Prostate gland (tissue), 2 donors: ENCODE results near the gene LDB2. TPM values are rescaled to one million over a fixed set of nuclear protein-coding genes. Genes with fewer than 3 reads are reported as not detected.

Experiments used
- DNase-seq: peaks from one replicate; pipeline ENCODE4 v3.0.0-alpha.2; 2019; ENCODE audit warnings: low spot score
- H3K27ac ChIP-seq, 2 donors: fragments of 200-600 bp; sonication (generic); 2 replicates each; pipeline ENCODE4 v1.5.1; 2017 to 2019
- H3K27me3 ChIP-seq: fragments of 200-600 bp; sonication (generic); replicated peaks from 2 replicates; pipeline ENCODE4 v1.5.1; 2019; ENCODE audit not compliant: insufficient read depth
- H3K36me3 ChIP-seq, 2 donors: fragments of 200-600 bp; sonication (generic); 1 replicate in 1 of 2; 2 replicates in 1 of 2; pipeline versions ENCODE4 v1.5.1 to v1.8.1; 2017 to 2019
- H3K4me1 ChIP-seq: fragments of 200-600 bp; sonication (generic); replicated peaks from 2 replicates; pipeline ENCODE4 v1.5.1; 2019
- H3K4me3 ChIP-seq, 2 donors: fragments of 200-600 bp; sonication (generic); 2 replicates each; pipeline ENCODE4 v1.5.1; 2017 to 2019
- H3K9me3 ChIP-seq: fragments of 200-600 bp; sonication (generic); 2 replicates; pipeline ENCODE4 v1.5.1; 2017
- POLR2A ChIP-seq: fragments of 450-650 bp; IDR thresholded peaks from one replicate; pipeline ENCODE4 v1.6.1; 2016; ENCODE audit warnings: antibody characterized with exemption, mild to moderate bottlenecking
- POLR2AphosphoS5 ChIP-seq: sonication (generic); formaldehyde crosslinking; IDR thresholded peaks from one replicate; pipeline ENCODE4 v1.6.1; 2017; ENCODE audit warnings: antibody characterized with exemption
- WGBS: methylation state at CpG from one replicate; pipeline ENCODE4 v1.1.5; 2018; 5-methylcytosine and 5-hydroxymethylcytosine counted together
- intact Hi-C: fragments of 100-400 bp; cut with DNase I; formaldehyde crosslinking; loops from one replicate; pipeline ENCODE4 v1.14.2; 2022
- total RNA-seq, 2 donors: library from RNA; depleted of rRNA; stranded (reverse); fragments of >200 nt; gene quantifications; one replicate each; pipeline ENCODE4 v1.1.0, GENCODE V29; 2016
- TF ChIP-seq, protein P1 (sequence below), 4 experiments: fragments of 200-600 bp in 2 of 4; fragments of 450-650 bp in 2 of 4; sonication (generic) in 2 of 4; IDR thresholded peaks; 1 replicate in 3 of 4; 2 replicates in 1 of 4; pipeline ENCODE4 v1.5.1; 2016 to 2019; ENCODE audit warnings: antibody characterized with exemption in 4 of 4, mild to moderate bottlenecking in 2 of 4, moderate library complexity in 2 of 4

LDB2 gene
- total RNA-seq, 2 donors from 2014 or later = 6.0 to 37.7 TPM

DNA sequence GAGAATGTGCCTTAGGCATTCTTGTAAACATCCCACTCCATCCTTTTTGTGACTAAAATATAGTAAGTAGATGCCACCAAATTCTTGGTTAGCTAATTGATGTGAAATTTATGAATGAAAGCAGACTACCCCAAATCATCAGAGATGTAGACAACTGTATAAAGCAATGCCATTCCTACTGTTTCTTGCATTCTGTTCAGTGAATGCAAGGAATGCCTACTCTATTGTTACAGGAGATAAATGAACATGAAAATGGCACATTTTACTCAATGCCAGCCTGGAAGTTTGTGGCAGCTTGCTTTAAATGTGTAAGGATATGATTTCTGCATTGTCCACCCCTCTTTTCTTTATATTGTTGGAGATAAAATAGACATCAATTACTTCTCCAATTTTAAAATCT, 317.9 kb downstream of the LDB2 start:
- Histone ChIP-seq H3K9me3 (no peaks in the 10 kb centered on the region), H3K27ac (no peak overlapping the region), H3K27me3 (no peaks in the 10 kb centered on the region), H3K4me1 (no peaks in the 10 kb centered on the region), H3K4me3 (no peak overlapping the region), H3K36me3 (no peaks in the 10 kb centered on the region)
- TF ChIP-seq POLR2A (no peak), POLR2AphosphoS5 (no peak)
- TF ChIP-seq, protein P1, sequence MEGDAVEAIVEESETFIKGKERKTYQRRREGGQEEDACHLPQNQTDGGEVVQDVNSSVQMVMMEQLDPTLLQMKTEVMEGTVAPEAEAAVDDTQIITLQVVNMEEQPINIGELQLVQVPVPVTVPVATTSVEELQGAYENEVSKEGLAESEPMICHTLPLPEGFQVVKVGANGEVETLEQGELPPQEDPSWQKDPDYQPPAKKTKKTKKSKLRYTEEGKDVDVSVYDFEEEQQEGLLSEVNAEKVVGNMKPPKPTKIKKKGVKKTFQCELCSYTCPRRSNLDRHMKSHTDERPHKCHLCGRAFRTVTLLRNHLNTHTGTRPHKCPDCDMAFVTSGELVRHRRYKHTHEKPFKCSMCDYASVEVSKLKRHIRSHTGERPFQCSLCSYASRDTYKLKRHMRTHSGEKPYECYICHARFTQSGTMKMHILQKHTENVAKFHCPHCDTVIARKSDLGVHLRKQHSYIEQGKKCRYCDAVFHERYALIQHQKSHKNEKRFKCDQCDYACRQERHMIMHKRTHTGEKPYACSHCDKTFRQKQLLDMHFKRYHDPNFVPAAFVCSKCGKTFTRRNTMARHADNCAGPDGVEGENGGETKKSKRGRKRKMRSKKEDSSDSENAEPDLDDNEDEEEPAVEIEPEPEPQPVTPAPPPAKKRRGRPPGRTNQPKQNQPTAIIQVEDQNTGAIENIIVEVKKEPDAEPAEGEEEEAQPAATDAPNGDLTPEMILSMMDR (IDR thresholded peaks at IDR 0.05) = no peak
- no peak for DNase-seq
- intact Hi-C loops = no loop called here

DNA sequence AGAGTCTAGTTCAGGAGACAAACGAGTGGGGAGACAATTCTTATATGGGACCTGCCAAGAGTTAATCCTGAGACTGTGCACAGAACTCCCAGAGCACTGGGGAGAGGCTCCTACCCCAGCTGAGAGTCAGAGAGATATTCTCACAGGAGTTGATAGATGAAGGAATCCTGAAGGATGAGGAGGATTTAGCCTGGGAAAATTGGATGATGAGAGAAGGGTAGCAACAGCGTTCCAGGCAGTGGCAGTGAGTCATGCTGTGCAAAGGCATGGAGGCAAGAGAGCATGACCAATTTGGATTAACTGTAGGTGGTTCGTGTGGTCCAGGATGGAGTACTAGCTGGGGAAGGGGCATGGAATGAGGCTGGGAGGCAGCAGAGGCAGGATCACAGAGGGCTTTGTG, 318.6 kb downstream of the LDB2 start:
- Histone ChIP-seq H3K9me3 (no peaks in the 10 kb centered on the region), H3K27me3 (no peaks in the 10 kb centered on the region), H3K4me1 (no peaks in the 10 kb centered on the region), H3K27ac (no peak overlapping the region), H3K36me3 (no peaks in the 10 kb centered on the region), H3K4me3 (no peak overlapping the region)
- intact Hi-C loops = no loop called here
- WGBS = 53% methylated on average over 3 of the region's 3 CpGs
- TF ChIP-seq POLR2A = no peak
- TF ChIP-seq, protein P1 (IDR thresholded peaks at IDR 0.05) = no peak
- no peak for TF ChIP-seq POLR2AphosphoS5
- no peak for DNase-seq

DNA sequence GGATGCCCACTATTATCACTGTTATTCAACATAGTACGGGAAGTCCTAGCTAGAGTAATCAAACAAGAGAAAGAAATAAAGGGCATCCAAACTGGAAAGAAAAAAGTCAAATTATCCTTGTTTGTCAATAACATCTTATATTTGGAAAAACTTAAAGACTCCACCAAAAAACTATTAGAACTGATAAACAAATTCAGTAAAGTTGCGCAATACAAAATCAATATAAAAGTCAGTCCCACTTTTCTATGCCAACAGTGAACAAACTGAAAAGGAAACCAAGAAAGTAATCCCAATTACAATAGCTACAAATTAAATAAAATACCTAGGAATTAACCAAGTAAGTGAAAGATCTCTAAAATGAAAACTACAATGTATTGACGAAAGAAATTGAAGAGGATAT, 321.3 kb downstream of the LDB2 start:
- intact Hi-C loops = no loop called here
- no peak overlapping the region for H3K27ac ChIP-seq
- no peaks in the 10 kb centered on the region for H3K9me3 ChIP-seq
- H3K36me3 ChIP-seq = no peaks in the 10 kb centered on the region
- H3K4me1 ChIP-seq = no peaks in the 10 kb centered on the region
- no peak for DNase-seq
- no peaks in the 10 kb centered on the region for H3K27me3 ChIP-seq
- WGBS = 93% methylated on average over 3 of the region's 3 CpGs
- no peak overlapping the region for H3K4me3 ChIP-seq
- TF ChIP-seq, protein P1 (IDR thresholded peaks at IDR 0.05) = no peak
- TF ChIP-seq POLR2AphosphoS5 (no peak), POLR2A (no peak)

DNA sequence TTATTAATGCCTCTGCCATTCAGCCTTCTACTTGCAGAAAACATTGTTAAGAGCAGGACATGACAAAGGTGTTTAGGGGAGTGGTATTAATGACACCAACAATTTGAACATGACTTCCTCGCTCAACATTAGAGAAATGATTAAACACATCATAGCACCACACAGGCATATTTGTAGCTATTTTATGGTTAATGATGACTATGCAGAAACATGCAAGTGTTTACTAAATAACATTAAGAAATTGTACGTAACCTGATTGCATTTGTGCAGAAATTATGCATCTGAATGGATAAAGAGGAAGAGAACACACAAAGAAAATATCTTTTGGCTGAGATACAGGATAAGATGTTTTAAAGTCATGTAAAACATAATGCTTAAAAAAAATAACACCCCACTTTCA, 323.5 kb downstream of the LDB2 start:
- WGBS = 94% methylated on average over 2 of the region's 2 CpGs
- H3K27ac ChIP-seq = no peak overlapping the region
- no peaks in the 10 kb centered on the region for H3K9me3 ChIP-seq
- intact Hi-C loops = no loop called here
- no peak for DNase-seq
- H3K27me3 ChIP-seq = no peaks in the 10 kb centered on the region
- H3K4me1 ChIP-seq = no peaks in the 10 kb centered on the region
- H3K36me3 ChIP-seq = no peaks in the 10 kb centered on the region
- TF ChIP-seq POLR2A (no peak), POLR2AphosphoS5 (no peak)
- TF ChIP-seq, protein P1 (IDR thresholded peaks at IDR 0.05) = no peak
- H3K4me3 ChIP-seq = no peak overlapping the region

DNA sequence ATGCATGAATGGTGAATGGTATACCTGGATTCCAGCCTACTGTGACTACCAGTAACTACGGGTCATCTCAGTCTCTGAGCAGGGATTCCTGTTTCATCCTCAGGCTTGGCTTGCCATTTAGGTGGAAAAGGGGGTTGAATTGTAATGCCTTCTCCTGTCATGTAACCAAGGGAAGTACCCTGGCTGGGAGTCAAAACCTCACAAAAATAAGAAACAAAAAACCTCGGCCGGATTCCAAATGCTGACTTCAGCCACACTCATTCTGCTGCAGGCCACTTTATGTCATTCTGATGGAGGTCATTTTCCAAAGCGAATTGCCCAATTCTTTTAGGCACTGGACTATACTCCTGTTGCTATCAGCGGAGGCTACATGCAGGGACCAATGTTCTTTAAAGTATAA, 324.7 kb downstream of the LDB2 start:
- H3K36me3 ChIP-seq = no peaks in the 10 kb centered on the region
- no peaks in the 10 kb centered on the region for H3K9me3 ChIP-seq
- TF ChIP-seq, protein P1 (IDR thresholded peaks at IDR 0.05) = no peak
- TF ChIP-seq POLR2AphosphoS5 (no peak), POLR2A (no peak)
- no peaks in the 10 kb centered on the region for H3K27me3 ChIP-seq
- DNase-seq = no peak
- no peaks in the 10 kb centered on the region for H3K4me1 ChIP-seq
- intact Hi-C loops = no loop called here
- WGBS = 59% methylated on average over 5 of the region's 5 CpGs
- H3K4me3 ChIP-seq = no peak overlapping the region
- H3K27ac ChIP-seq = no peak overlapping the region
